Ishikawa (cell line): ENCODE results near the gene NFIB.

Source experiments
- CEBPB ChIP-seq: IDR thresholded peaks from 2 replicates; pipeline ENCODE4 v1.6.1; 2012
- EP300 ChIP-seq: IDR thresholded peaks from 2 replicates; pipeline ENCODE4 v1.6.1; 2012; ENCODE audit warnings: borderline replicate concordance
- NFIC ChIP-seq: IDR thresholded peaks from 2 replicates; pipeline ENCODE4 v1.6.1; 2012
- RAD21 ChIP-seq: IDR thresholded peaks from 2 replicates; pipeline ENCODE4 v1.6.1; 2012; ENCODE audit warnings: low read depth
- TAF1 ChIP-seq: IDR thresholded peaks from 2 replicates; pipeline ENCODE4 v1.6.1; 2012; ENCODE audit warnings: low read depth, mild to moderate bottlenecking
- TCF12 ChIP-seq: IDR thresholded peaks from 2 replicates; pipeline ENCODE4 v1.6.1; 2012; ENCODE audit warnings: low read depth
- YY1 ChIP-seq: IDR thresholded peaks from 2 replicates; pipeline ENCODE4 v1.6.1; 2012; ENCODE audit warnings: low read depth
- TF ChIP-seq, protein P1 (sequence below): IDR thresholded peaks from 2 replicates; pipeline ENCODE4 v1.6.1; 2012
- TF ChIP-seq, protein P2 (sequence below): IDR thresholded peaks from 2 replicates; pipeline ENCODE4 v1.6.1; 2012; ENCODE audit warnings: low read depth, mild to moderate bottlenecking

DNA sequence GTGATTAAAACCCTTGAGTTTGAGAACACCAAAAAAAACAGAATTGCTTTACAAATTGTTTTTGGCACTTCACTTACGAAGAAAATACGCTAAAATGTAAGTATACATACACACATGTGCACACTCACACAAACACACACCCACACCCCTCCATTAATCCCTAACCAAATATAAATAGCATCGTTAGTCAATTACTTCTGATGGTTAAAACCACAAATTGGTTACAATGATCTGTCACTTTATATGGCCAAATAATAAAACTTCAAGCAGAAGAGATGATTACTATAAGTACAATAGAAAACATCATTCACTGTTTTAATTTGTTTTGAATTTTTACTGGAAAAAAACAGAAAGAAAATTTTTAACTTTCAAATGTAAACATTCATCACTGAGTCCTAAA is 103.5 kb downstream of the NFIB start:
- TF ChIP-seq, protein P1, sequence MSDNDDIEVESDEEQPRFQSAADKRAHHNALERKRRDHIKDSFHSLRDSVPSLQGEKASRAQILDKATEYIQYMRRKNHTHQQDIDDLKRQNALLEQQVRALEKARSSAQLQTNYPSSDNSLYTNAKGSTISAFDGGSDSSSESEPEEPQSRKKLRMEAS, result no peak
- TF ChIP-seq EP300 (no peak), RAD21 (no peak), YY1 (no peak), TCF12 (no peak), NFIC (no peak), CEBPB (no peak), TAF1 (no peak)
- TF ChIP-seq, protein P2, sequence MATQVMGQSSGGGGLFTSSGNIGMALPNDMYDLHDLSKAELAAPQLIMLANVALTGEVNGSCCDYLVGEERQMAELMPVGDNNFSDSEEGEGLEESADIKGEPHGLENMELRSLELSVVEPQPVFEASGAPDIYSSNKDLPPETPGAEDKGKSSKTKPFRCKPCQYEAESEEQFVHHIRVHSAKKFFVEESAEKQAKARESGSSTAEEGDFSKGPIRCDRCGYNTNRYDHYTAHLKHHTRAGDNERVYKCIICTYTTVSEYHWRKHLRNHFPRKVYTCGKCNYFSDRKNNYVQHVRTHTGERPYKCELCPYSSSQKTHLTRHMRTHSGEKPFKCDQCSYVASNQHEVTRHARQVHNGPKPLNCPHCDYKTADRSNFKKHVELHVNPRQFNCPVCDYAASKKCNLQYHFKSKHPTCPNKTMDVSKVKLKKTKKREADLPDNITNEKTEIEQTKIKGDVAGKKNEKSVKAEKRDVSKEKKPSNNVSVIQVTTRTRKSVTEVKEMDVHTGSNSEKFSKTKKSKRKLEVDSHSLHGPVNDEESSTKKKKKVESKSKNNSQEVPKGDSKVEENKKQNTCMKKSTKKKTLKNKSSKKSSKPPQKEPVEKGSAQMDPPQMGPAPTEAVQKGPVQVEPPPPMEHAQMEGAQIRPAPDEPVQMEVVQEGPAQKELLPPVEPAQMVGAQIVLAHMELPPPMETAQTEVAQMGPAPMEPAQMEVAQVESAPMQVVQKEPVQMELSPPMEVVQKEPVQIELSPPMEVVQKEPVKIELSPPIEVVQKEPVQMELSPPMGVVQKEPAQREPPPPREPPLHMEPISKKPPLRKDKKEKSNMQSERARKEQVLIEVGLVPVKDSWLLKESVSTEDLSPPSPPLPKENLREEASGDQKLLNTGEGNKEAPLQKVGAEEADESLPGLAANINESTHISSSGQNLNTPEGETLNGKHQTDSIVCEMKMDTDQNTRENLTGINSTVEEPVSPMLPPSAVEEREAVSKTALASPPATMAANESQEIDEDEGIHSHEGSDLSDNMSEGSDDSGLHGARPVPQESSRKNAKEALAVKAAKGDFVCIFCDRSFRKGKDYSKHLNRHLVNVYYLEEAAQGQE, result no peak
